Thyroid gland (tissue), 4 donors: Measurements from ENCODE around the gene PRKAR2B.

Source experiments
- POLR2A ChIP-seq, 2 donors: fragments of 450-650 bp; IDR thresholded peaks; one replicate each; pipeline ENCODE4 v1.6.1; 2017; ENCODE audit warnings: antibody characterized with exemption in 2 of 2, mild to moderate bottlenecking in 2 of 2, moderate library complexity in 1 of 2
- TF ChIP-seq, protein P1 (sequence below), 6 experiments: fragments of 200-600 bp in 3 of 6; fragments of 450-650 bp in 3 of 6; sonication (generic) in 3 of 6; IDR thresholded peaks; one replicate each; pipeline ENCODE4 v1.5.1; 2016 to 2019; ENCODE audit warnings: antibody characterized with exemption in 6 of 6, mild to moderate bottlenecking in 2 of 6, inconsistent platforms in 1 of 6, moderate library complexity in 1 of 6

- TF ChIP-seq, protein P1, sequence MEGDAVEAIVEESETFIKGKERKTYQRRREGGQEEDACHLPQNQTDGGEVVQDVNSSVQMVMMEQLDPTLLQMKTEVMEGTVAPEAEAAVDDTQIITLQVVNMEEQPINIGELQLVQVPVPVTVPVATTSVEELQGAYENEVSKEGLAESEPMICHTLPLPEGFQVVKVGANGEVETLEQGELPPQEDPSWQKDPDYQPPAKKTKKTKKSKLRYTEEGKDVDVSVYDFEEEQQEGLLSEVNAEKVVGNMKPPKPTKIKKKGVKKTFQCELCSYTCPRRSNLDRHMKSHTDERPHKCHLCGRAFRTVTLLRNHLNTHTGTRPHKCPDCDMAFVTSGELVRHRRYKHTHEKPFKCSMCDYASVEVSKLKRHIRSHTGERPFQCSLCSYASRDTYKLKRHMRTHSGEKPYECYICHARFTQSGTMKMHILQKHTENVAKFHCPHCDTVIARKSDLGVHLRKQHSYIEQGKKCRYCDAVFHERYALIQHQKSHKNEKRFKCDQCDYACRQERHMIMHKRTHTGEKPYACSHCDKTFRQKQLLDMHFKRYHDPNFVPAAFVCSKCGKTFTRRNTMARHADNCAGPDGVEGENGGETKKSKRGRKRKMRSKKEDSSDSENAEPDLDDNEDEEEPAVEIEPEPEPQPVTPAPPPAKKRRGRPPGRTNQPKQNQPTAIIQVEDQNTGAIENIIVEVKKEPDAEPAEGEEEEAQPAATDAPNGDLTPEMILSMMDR (IDR thresholded peaks at IDR 0.05) = no peak
- no peak for TF ChIP-seq POLR2A (IDR thresholded peaks at IDR 0.05)
These were observed 83.7 kb downstream of the PRKAR2B start for GRCh38 chr7:107128217-107128616.
